GM12874 (cell line): Measurements from ENCODE around the gene DHX16.

Source experiments
- TF ChIP-seq, protein P1 (sequence below): IDR thresholded peaks from 2 replicates; pipeline ENCODE4 v1.5.1; 2011; ENCODE audit warnings: low read depth, mild to moderate bottlenecking, control low read depth, low read length, moderate library complexity; ENCODE audit not compliant: insufficient read depth

Gene DHX16

DNA sequence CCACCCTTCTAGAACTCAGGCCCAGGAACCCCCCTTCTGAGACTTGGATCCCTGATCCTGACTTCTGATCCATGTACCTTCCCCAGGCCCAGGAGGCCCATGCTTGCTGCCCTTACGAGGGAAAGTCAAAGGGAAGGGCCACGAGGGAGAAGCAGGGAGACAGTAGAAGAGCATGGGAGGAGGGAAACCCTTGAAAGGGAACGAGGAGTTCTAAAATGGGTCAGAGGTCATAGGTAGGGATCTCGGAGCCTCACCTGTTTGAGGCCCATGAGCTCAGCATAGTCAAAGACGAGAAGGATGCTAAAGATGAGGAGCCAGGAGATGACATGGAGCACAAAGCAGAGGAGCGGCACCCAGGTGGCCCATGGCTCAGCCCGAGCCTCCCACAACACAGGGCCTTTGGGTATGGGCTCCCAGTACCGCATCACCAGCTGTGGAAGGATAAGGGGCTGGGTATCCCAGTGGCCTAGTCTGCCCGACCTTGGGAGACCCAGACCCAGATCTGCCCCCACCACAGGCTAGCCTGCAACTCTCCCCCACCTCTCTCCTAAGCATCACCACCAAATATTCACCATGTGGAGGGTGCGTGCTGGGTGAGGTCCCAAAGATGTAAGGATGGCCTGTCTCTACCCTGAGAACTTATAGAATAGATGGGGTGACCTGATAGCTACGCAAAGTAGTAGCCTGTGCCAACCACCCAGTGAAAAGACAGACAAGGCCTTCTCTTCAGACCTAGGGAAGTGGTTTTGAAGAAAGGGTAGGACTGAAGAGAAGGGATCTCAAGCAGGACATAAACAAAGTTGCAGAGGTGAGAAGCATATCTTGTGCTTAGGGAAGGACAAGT lies 16.4 kb upstream of the DHX16 start:
- TF ChIP-seq, protein P1, sequence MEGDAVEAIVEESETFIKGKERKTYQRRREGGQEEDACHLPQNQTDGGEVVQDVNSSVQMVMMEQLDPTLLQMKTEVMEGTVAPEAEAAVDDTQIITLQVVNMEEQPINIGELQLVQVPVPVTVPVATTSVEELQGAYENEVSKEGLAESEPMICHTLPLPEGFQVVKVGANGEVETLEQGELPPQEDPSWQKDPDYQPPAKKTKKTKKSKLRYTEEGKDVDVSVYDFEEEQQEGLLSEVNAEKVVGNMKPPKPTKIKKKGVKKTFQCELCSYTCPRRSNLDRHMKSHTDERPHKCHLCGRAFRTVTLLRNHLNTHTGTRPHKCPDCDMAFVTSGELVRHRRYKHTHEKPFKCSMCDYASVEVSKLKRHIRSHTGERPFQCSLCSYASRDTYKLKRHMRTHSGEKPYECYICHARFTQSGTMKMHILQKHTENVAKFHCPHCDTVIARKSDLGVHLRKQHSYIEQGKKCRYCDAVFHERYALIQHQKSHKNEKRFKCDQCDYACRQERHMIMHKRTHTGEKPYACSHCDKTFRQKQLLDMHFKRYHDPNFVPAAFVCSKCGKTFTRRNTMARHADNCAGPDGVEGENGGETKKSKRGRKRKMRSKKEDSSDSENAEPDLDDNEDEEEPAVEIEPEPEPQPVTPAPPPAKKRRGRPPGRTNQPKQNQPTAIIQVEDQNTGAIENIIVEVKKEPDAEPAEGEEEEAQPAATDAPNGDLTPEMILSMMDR, result no peak

DNA sequence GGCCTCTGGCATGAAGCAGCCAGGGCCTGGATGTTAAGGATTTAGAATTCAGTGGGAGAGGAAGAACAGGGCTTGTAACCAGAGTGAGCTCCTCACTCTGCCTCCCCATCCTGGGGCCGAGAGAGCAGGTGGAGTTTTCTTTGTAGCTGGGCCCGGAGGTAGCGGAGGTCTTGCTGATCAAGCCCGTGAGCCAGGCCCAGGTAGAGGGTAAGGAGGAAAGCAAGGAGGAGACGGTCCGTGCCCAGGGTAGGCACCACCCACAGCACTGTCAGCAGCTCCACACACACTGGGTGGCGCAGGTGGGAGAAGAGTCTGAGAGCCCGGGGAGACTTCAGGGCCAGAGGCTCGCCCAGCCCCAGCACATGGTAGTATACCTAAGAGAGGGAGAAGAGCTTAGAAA lies 15.8 kb upstream of the DHX16 start:
- TF ChIP-seq, protein P1, result no peak

DNA sequence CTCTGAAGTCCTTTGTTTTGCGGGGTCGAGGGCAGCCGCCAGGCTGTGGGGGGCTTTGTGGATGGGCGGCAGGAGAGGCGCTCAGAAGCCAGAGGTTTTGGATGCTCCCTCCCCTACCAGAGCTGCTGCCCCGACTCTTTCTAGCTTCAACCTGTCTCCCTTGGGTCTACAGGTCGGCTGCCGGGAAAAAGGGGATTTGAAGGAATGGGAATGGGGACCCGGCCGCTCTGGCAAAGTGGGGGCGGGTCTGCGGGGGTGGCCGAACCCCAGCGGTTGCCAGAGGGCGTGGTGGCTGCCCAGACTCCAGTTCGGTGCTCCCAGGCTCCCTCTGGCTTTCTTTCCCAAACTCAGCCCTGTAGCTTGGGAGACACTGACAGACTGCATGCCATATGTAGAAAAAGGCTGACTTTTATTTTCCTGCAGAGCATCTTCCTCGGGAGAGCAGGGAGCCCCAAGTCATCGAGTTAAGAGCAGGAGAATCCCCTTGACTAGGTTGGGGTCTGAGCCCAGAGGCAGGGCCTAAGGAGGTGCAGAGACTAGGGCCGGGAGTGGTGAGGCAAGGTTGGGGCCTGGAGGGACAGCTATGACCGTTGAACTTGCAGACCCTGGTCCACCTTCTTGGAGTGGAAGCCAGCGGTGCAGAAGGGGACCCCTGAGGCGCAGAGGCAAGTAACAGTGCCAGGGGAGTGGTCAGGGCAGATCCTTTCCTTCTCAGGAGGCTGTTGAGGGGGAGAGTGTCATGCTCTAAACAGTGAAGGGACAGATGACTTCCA lies 15.0 kb upstream of the DHX16 start:
- TF ChIP-seq, protein P1, result no peak

DNA sequence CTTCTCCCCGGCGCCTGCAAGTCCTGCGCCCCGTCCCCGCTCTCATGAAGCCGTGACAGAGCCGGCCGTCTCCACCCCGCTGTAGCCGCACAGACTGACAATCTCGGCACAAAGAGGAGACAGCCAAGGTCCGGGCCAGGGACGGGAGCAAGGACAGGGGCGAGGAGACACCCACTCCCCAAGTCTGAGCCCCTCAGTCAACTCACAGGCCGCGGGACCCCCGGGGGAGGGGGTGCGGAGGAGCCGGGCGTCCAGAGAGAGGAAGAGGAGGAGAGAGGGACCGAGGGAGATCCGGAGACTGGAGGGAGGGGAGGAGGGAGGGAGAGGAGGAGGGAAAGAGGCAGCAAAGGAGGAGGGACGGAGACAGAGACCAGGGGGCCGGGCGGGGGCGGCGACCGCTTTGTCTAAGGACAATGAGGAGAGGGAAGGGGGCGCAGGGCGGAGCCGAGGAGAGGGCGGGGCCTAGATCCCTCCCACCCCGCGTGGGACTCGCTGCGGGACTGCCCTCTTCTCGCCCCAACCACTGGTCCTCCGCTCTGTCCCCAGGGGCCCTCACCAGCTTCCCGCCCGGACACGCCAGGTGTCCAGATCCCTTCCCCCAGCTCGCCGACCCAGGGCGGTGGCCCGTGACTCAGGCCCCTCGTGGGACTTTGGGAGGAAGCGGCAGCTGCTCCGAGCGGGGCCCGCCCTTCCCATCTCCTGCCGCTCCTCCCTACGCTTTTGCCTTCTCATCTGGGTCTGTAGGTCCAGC lies 14.3 kb upstream of the DHX16 start:
- TF ChIP-seq, protein P1, result no peak

DNA sequence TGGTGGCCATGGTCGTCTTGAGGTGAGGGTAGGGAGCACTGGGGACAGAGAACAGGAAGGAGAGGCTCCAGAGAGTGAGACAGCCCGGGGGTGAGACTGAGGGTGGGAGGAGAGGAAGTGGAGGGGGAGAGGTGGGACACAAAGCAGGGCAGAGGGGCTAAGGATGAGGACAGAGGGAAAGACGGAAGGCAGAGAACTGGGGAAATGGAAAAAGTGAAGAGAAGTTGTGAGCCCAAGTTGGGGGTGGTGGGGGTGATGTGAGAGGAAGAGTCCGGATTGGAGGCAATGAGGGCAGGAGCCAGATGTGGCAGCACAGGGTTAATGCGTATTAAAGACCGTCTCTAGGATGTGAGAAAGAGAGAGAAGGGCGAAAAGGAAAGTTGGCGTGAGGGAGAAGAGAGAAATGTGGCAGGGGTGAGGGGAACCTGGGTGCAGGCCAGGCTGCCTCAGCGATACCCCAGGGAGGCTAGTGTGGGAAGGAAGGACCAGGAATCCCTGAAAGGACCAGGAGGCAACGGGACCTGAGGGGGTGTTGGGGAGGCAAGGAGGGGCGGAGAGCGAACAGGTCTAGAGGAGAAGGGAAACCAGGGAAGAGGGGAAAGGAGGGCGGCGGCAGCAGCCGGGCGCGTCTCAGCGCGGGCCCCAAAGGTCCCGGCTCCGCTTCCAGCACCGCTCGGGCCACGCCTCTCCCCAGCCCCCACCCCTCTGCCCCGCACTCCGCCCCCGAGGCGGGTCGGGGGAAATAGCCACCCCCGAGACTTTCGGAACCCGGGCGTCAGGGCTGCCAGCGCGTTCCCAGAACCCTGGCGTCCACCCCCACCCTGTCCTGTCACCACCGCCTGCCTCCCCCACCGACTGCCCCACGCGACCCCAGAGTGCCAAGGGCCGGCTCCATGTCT lies 13.5 kb upstream of the DHX16 start, which contains the start of gene PPP1R18:
PPP1R18 (minus strand) TSS at position 637 of the 899 bp plus-strand sequence; CDS start at position 10, 627 bp downstream.
- TF ChIP-seq, protein P1, result no peak

DNA sequence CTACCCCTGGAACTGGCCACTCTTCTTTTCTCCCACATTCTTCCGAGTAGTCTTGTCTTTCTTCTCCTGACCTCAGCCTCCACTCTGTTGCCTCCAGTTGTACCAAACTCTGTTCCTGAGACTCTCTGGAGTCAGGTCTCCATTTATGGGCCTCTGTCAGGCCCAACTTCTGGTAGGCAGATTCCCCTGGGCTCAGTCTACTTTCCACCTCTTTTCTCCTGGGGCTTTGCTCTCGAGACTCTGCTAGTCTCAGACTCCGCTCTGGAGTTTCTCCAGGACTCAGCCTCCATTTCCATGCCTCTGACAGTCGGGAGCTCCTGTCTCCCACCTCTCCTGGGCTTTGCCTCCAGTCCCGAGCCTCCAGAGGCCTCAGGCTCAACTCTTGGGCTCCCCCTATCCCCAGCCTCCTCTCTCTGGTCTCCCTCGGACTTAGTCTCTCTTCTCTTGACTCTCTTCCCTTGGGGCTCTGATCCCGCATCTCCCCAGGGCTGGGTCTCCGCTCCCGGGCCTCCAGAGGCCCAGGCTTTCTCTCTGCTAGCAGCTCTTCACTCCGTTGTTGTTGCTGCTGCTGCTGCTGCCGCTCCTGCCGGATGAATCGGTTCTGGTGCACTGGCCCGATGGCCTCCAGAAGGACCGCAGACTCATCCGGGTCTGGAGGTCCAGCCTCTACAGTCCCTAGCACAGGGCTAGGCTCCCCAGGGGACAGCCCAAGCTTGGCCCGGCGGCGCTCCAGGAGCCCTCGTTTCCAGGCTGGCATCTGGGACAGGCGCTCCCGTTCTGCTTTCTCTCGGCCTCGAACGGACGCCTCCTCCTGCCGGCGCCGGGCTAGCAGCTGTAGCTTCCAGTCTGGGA lies 12.6 kb upstream of the DHX16 start:
- TF ChIP-seq, protein P1, result peak; percentile 53
